HUDEP-2 (cell line): ENCODE results near the gene IPO4.
A peak's percentile ranks its signal among the peaks of the same experiment; 100 is the strongest.
"Not testable (repeated sequence)": the region's sequence is repeated elsewhere in the genome, so short reads cannot be mapped to it uniquely, and the experiment has no call there.

Source experiments
- DNase-seq, 76 experiments: peaks; one replicate each; lab custom pipeline; 2025; ENCODE audit not compliant: unreplicated experiment in 76 of 76; lab: John Stamatoyannopoulos, UW

The IPO4 gene, protein sequence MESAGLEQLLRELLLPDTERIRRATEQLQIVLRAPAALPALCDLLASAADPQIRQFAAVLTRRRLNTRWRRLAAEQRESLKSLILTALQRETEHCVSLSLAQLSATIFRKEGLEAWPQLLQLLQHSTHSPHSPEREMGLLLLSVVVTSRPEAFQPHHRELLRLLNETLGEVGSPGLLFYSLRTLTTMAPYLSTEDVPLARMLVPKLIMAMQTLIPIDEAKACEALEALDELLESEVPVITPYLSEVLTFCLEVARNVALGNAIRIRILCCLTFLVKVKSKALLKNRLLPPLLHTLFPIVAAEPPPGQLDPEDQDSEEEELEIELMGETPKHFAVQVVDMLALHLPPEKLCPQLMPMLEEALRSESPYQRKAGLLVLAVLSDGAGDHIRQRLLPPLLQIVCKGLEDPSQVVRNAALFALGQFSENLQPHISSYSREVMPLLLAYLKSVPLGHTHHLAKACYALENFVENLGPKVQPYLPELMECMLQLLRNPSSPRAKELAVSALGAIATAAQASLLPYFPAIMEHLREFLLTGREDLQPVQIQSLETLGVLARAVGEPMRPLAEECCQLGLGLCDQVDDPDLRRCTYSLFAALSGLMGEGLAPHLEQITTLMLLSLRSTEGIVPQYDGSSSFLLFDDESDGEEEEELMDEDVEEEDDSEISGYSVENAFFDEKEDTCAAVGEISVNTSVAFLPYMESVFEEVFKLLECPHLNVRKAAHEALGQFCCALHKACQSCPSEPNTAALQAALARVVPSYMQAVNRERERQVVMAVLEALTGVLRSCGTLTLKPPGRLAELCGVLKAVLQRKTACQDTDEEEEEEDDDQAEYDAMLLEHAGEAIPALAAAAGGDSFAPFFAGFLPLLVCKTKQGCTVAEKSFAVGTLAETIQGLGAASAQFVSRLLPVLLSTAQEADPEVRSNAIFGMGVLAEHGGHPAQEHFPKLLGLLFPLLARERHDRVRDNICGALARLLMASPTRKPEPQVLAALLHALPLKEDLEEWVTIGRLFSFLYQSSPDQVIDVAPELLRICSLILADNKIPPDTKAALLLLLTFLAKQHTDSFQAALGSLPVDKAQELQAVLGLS

DNA sequence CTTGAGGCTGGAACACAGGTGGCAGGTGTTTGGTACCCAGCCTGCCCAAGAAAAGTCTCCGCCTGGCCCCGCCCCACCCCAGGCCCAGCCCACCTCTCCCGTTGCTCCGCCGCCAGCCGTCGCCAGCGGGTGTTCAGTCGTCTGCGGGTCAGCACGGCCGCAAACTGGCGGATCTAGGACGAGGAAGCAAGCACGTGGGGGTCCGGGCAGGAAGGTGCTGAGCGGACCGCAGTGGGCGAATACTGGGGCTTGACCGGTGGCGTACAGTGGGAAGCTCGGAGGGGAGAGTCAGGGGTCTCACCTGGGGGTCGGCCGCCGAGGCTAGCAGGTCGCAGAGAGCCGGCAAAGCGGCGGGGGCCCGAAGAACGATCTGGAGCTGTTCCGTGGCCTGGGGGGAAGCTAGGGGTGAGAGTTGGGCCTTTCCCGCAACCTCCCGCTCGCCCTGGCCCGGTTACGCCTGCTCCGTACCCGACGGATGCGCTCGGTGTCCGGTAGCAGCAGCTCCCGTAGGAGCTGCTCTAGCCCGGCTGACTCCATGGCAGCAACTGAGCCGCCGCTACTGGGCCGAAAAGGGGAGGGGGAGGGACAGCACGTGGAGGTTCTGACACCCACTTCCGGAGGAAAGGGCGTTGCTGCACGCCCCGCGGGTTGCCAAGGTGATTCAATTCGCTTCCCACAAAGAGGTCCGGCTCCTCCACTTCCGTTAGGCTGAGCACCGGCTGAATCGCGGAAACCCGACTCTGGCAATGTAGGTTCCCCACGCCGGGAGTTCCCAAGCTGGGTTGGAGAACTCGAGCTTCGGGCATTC is at the start of gene IPO4:
TSS of gene IPO4 (minus strand) at position 566 of the 808 bp plus-strand sequence. CDS start at position 537, 29 bp downstream.
- DNase-seq: peak in 75 of 76 experiments; percentile 25 to 97 (median 92)

DNA sequence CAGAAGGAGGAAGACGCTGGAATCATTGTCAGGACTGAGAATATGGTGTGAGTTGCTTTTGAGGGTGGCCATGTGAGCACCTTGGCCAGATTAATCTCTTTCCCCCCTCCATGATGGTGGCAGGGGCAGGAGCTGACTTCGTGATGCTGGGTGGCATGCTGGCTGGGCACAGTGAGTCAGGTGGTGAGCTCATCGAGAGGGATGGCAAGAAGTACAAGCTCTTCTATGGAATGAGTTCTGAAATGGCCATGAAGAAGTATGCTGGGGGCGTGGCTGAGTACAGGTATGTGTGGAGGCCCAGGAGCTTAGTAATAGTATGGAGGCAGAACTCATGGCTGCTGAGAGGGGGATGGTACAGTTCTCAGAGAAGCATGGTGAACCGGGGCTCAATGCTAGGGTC is 49.5 kb upstream of the IPO4 start:
- DNase-seq: no peak

DNA sequence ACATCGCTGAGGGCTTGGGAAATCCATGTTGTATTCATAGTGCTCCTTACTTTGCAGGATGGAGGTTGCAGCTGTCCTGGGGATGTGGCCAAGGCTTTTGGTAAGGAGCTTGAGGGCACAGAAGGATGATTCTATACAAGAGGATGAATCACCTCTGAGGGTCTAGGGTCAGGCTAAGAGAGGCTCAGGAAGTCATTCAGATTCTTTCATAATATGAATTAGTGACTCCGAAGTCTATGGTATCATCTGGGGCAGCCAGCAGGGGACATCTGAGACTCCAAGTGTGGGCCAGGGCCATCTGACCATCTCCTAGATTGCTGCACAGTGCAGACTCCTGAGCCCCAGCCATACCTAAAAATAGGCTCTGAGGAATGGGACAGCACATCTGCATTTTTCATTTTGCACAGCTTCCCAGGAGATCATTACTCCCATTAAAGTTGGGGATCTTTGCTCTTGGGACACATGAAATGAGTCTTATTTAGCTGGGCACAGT is 48.9 kb upstream of the IPO4 start:
- no peak for DNase-seq

DNA sequence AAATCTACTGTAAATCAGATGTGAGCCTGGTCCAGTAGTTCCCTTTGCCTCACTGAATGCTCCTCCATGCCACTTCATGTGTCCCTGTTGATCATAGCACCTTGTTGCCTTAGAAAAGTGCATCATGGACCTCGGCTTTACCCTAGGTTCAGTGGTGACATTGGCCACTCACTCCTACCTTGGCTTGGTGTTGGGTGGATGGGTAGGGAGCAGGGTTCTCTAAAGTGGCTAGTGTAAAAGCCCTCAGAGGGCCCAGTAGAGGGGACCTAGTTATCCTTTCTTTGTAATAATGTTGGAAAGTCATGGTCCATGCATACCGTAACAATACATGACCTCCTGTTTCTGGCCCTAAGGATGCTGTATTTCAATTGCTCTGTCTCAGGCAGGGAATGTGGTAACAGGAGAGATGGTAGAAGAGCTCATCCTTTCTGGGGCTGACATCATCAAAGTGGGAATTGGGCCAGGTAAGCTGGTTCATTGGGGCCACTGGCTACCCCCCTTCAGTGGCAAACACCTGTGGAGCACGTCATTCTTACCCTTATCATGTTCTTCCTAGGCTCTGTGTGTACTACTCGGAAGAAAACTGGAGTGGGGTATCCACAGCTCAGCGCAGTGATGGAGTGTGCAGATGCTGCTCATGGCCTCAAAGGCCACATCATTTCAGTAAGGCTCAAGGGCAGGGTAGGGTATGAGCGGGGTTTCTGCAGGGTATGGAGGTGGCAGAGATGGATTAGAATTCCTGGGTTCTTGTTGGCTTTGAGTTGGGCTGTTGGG is 48.3 kb upstream of the IPO4 start:
- no peak for DNase-seq

DNA sequence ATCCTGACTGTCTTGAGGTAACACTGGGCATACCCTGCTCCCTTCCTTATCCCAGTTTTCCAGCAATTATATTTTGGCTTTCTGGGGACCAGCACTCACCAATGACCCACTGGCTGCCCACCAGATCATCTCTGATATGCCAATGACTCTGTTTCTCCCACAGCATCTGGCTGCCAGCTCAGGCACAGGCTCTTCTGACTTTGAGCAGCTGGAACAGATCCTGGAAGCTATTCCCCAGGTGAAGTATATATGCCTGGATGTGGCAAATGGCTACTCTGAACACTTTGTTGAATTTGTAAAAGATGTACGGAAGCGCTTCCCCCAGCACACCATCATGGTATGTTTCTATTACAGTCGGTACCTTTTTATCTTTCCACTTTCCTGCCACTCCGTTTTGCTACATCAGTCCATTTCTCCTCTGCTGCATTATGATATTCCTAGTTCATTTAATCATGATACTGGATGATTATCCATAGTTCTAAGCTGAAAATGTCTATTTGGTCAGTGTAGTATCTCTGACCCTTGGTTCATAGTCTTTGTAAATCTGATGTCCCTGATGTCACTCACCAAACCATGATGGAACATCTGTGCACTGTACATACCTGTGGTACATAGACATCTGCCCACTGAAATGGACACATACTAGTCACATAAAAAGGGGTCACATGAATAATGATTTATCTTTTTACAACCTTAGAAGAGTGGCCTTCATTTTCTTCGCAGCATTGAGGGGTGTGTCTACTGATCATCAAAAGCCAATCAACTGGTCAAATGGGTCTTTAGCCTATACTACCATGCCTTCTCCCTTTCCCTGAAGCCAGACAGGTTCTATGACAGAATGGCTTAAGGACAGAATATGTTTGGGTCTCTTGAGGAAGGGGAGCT is 47.4 kb upstream of the IPO4 start:
- DNase-seq: no peak

DNA sequence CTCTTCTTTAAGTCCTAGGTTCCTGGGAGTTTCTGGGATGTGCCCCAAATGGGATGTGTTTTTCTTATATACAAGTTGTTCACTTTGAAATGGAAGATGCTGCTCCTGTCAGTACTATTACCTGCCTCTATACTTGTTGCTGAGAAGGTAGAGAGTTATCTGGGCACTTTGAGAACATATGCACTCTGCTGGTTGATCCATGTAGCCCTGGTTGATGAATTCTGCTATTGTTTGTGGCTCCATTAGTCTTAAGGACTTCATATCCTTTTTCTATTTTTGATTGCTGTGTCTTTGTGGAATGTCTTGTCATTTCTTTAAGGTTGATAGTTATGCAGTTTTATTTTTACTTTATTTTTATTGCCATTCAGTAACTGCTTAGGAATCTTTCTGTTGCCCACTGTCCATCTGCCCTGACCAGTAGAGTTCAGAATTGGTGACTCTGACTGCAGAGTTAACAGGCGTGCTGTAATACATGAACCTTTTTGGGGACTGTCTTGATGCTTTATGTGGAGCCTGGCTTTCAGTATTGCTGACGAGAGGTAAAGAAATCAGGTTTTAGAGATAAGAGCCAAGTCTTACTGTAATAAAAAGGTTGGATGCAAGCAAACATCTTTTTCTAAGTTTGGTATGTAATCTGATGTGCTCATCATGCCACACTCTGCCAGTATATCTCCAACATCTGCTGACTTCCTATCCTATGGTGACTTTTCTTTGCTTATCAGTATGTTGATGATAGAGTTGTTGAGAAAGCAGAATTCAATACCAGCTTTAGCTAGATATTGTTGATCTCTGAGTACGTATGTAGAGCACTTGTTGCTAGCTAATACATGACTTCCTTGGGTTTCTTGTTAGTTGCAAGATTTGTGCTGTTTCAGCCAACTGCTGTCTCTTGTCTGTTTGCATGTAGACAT is 45.7 kb upstream of the IPO4 start:
- no peak for DNase-seq

DNA sequence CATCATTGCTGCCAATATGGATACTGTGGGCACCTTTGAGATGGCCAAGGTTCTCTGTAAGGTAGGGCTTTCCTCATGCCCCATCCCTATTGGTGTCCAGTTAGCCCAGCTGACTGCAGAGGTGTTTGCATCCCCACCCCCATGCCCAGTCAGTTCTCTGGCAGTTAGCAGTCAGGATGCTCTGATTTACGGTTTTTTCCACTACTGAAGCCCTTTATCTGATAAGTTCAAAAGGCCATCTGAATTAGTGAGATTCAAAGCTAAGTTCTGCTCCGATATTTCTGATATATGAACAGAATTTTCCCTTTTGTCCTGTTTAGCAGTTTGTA is 44.9 kb upstream of the IPO4 start:
- peak in 10 of 76 experiments; percentile 1 to 43 (median 10) for DNase-seq

DNA sequence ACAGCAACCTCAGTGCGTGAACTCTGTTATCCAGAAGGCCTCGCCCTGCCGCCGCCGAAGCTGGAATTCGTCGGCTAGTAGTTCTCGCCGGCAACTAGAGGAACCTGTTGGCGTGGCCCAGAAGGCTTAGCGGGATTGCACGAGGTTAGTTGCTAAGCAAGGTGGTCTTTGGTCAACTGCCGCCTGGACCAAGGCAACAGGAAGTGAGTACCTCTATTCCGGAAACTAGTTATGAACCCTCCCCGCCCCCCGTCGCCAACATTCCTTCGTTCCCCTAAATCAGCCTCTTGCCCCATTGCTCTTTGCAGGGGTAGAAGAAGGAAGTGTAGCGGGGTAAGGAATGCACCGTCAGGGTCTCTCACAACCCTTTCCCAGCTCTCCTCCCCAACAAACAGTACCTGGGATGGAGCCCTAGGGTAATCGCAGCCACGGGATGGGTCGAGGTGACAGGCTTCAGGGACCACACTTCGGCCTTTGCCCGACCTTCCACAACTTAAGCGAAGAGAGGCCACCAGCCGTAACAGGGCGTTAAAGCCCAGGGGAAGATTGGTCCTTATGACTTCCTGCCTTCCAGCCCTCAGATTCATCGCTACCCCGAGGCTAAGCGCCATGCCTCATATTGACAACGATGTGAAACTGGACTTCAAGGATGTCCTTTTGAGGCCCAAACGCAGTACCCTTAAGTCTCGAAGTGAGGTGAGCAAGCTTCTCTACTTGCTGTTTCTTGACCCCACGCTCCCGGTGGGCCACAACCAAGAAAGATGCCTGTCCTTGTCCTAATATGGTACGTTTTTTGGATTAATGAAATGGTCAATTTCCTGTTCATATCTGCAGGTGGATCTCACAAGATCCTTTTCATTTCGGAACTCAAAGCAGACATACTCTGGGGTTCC is 44.3 kb upstream of the IPO4 start, which contains the start of gene GMPR2:
TSS of gene GMPR2 (plus strand) at position 285 of the 893 bp plus-strand sequence. CDS start at position 610, 325 bp downstream.
- peak in 21 of 76 experiments; percentile 40 to 77 (median 56) for DNase-seq

DNA sequence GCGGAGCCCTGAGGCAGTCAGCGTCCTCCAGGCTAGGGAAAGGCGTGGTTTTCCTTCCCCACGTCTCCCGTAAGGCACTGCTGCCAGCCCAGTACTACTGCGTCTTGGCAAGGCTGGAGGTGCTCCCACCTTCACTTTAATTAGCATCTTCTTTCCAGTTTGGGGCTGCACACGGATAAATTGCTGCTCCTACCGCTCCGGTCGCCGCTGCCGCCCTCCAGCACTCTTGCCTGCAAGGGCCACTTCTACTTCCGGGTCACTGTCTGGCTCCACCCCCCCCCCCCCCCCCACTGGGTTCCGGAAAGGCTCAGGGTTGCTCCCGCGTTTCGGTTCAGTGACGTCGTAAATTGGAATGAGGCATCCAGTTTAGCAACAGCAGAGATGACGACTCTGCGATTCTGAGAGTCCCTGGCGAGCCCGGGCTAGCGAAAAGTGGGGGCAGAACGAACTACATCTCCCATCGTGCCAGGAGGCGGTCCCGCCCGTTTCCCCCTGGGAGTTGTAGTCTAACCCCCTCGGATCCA is 43.6 kb upstream of the IPO4 start, which contains the start of gene NEDD8:
TSS of gene NEDD8 (minus strand) at position 247 of the 524 bp plus-strand sequence. CDS start at position 147, 100 bp downstream.
- peak in 73 of 76 experiments; percentile 41 to 93 (median 76) for DNase-seq

DNA sequence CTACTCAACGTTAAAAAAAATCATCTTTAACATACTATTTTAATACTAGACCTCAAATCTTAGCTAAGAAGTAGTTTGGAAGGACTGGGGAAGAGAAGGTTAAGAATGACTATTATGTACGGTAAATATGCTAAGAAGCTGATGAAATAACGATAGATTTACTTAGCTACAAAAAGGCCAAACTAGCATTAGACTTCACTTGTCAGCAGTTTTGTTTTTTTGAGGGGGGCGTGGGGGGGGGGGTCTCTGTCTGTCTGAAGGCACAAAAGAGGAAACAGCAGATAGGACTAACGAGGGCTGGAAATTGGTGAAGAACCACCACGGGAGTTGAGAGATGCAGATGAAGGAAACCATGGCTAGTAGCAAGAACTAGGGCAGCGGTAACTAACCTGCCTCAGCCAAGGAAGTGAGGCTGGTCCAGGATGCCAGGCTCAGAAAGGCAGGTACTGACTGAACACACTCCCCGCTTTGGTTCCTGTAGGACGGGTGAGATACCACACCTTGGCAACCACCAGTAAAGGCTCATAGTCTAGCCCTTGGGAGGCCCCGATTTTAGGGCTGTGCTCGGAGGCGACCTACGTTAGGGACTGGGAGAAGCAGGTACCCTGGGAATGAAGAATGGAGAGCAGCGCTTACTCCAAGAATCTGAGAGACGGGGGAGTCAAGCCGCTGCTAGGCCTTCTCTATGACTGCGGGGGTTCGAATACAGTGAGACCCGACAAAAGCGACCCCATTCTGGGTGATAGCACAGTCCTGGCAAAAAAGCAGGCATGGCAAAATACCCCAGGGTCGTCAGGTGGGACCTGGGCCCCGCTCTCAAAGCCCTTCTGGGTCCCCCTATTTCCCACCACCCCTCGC is 42.9 kb upstream of the IPO4 start:
- DNase-seq: peak in 4 of 76 experiments; percentile 8 to 48 (median 12)

DNA sequence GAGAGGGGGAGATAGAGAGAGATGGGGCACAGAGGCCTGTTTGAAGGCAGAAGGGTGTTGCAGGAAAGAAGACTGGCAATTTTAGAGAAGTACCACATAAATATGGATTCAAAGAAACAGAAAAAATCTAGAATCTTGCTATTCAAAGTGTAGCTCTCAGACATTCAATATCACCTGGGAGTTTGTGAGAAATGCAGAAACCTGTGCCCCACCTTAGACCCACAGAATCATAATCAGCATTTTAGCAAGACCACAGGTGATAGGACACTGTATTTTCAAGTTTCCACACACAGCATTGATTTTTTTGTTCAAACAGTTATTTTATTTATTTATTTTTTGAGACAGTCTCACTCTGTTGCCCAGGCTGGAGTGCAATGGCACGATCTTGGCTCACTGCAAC is 40.3 kb upstream of the IPO4 start:
- no peak for DNase-seq

DNA sequence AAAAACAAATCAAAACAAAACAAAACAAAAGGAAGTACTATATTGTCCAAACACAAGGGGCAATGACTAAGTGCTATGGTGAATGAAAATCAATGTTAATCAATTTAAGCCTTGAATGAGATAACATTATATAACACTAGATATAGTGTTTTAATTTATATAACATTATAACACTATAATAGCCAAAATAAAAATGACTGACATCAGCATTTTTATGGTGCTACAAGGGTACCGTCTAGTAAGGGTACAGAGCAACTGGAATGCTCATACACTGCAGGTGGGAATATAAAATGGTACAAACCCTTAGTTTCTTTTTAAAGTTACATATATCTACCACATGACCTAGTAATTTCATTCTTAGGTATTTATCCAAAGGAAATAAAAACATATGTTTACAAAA is 37.9 kb upstream of the IPO4 start:
- no peak for DNase-seq

DNA sequence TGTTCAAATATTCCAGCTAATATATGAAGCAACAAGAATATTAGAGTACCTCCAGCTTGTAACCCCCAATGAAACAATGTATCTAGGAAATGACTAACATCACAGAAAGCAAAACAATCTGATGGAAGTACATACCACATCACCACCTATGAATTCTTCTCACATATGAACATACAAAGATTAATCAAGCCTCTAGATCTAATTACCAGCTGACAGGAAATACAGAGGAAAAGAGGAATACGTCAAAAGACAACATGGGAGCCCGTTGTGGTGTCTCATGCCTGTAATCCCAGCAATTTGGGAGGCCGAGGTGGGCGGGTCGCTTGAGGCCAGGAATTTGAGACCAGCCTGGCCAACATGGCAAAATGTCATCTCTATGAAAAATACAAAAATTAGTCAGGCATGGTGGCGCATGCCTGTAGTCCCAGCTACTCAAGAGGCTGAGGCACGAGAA is 36.0 kb upstream of the IPO4 start:
- no peak for DNase-seq

DNA sequence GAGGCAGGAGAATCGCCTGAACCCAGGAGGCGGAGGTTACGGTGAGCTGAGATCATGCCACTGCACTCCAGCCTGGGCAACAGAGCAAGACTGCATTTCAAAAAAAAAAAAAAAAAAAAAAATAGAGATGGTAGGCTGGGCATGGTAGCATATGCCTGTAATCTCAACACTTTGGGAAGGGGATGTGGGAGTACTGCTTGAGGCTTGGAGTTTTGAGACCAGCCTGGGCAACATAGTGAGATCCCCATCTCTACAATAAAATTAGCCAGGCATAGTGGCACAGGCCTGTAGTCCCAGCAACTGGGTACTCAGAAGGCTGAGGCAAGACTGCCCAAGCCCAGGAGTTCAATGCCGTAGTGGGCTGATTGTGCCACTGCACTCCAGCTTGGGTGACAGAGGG is 34.4 kb upstream of the IPO4 start:
- not testable (repeated sequence) for DNase-seq

DNA sequence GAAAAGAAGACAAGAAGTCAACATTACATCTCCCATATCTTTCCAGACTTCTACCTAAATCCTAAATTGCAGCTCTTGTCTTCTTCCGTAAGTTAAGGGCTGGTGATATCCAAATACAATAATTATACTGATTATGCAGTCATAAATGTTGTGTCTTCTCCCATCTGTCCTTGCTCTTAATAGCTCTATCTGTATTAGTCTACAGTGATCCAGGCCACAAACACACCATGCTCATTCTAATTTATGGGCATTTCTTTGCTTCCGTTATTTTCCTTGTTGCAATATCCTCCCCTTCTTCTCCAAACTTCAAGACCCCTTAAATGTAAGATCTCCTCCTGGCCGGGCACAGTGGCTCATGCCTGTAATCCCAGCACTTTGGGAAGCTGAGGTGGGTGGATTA is 30.9 kb upstream of the IPO4 start:
- DNase-seq: no peak
